Left lobe of liver (tissue), 2 donors: ENCODE results near the gene FRMD4A. TPM values are rescaled to one million over a fixed set of nuclear protein-coding genes. Genes with fewer than 3 reads are reported as not detected.
A peak's percentile ranks its signal among the peaks of the same experiment; 100 is the strongest.
"Not testable (repeated sequence)": the region's sequence is repeated elsewhere in the genome, so short reads cannot be mapped to it uniquely, and the experiment has no call there.

Experiments used
- ATAC-seq: fragments of 200-7000 bp; cut with Tn5 transposase; one replicate; pipeline ENCODE4 v1.9.1; 2020; ENCODE audit warnings: mild to moderate bottlenecking, moderate library complexity
- DNase-seq: peaks from one replicate; pipeline ENCODE4 v3.0.0-alpha.2; 2020; ENCODE audit warnings: low spot score
- total RNA-seq: library from RNA; stranded (reverse); gene quantifications from one replicate; pipeline ENCODE4 v1.2.1, GENCODE V29; 2021
- donor health status: DM: no; HTN: no; CAD: no; lungs with moderate emphysema.
- donor health status: DM: no; HTN: yes; CAD: no.

FRMD4A gene
- total RNA-seq, 1 donor from 2014 or later: 13.8 TPM

- ATAC-seq (no peak), DNase-seq (no peak)
Observed at GRCh38 chr10:14116837-14117236, 213.9 kb downstream of the FRMD4A start.

GRCh38 chr10:14116021-14116420 is 214.7 kb downstream of the FRMD4A start:
- ATAC-seq: no peak

GRCh38 chr10:14114791-14115190 is 215.9 kb downstream of the FRMD4A start:
- DNase-seq (no peak), ATAC-seq (no peak)

More at GRCh38 chr10:14116021-14116420, 214.7 kb downstream of the FRMD4A start:
- no peak for DNase-seq

- ATAC-seq (no peak), DNase-seq (no peak)
Observed at GRCh38 chr10:14112056-14112455, 218.7 kb downstream of the FRMD4A start.

GRCh38 chr10:14111208-14111607 is 219.5 kb downstream of the FRMD4A start:
- ATAC-seq: no peak
- DNase-seq: no peak

- ATAC-seq (no peak), DNase-seq (no peak)
Observed at GRCh38 chr10:14106828-14107227, 223.9 kb downstream of the FRMD4A start.

GRCh38 chr10:14102056-14102455 is 228.7 kb downstream of the FRMD4A start:
- DNase-seq: no peak
- no peak for ATAC-seq

- DNase-seq: no peak
Observed at GRCh38 chr10:14099885-14100284, 230.8 kb downstream of the FRMD4A start.

GRCh38 chr10:14093730-14094484 is 236.8 kb downstream of the FRMD4A start:
- peak; percentile 74 for ATAC-seq
- no peak for DNase-seq

More at GRCh38 chr10:14099885-14100284, 230.8 kb downstream of the FRMD4A start:
- no peak for ATAC-seq

- no peak for ATAC-seq
- no peak for DNase-seq
Observed at GRCh38 chr10:14092799-14093198, 237.9 kb downstream of the FRMD4A start.

- ATAC-seq: no peak
Observed at GRCh38 chr10:14089556-14090292, 241.0 kb downstream of the FRMD4A start.

GRCh38 chr10:14087566-14087965 is 243.2 kb downstream of the FRMD4A start:
- DNase-seq: no peak
- no peak for ATAC-seq

More at GRCh38 chr10:14089556-14090292, 241.0 kb downstream of the FRMD4A start:
- no peak for DNase-seq

GRCh38 chr10:14086596-14086995 is 244.1 kb downstream of the FRMD4A start:
- ATAC-seq: no peak
- DNase-seq: no peak

- no peak for ATAC-seq
Observed at GRCh38 chr10:14084875-14085274, 245.8 kb downstream of the FRMD4A start.

GRCh38 chr10:14080795-14081194 is 249.9 kb downstream of the FRMD4A start:
- ATAC-seq: no peak
- DNase-seq: no peak

More at GRCh38 chr10:14084875-14085274, 245.8 kb downstream of the FRMD4A start:
- no peak for DNase-seq

- no peak for ATAC-seq
- no peak for DNase-seq
Observed at GRCh38 chr10:14077430-14077829, 253.3 kb downstream of the FRMD4A start.

- ATAC-seq (peak; percentile 85), DNase-seq (peak; percentile 80)
Observed at GRCh38 chr10:14074062-14074884, 256.5 kb downstream of the FRMD4A start.

GRCh38 chr10:14072541-14072940 is 258.2 kb downstream of the FRMD4A start:
- ATAC-seq: no peak
- no peak for DNase-seq

GRCh38 chr10:14071956-14072355 is 258.8 kb downstream of the FRMD4A start:
- ATAC-seq (no peak), DNase-seq (no peak)

GRCh38 chr10:14068601-14069250 is 262.0 kb downstream of the FRMD4A start:
- ATAC-seq: no peak
- DNase-seq: no peak

GRCh38 chr10:14067638-14068037 is 263.1 kb downstream of the FRMD4A start:
- ATAC-seq, DNase-seq: not testable (repeated sequence)
